ENCODE data around the gene PSME3. TPM values are rescaled to one million over a fixed set of nuclear protein-coding genes. Genes with fewer than 3 reads are reported as not detected.
A peak's percentile ranks its signal among the peaks of the same experiment; 100 is the strongest.
"Not testable (repeated sequence)": the region's sequence is repeated elsewhere in the genome, so short reads cannot be mapped to it uniquely, and the experiment has no call there.

Gene PSME3
- total RNA-seq, 2 donors from 2014 or later: 41.2 to 51.6 TPM

GRCh38 chr17:42848093-42848492 is 14.9 kb downstream of the PSME3 start:
- ATAC-seq: no peak
- 51 to 64% methylated on average over 3 of the region's 3 CpGs for WGBS, 2 donors
- peaks cover 14% of the 10 kb centered on the region for H3K4me1 ChIP-seq
- no peaks in the 10 kb centered on the region for H3K27me3 ChIP-seq
- intact Hi-C loops (cut with DNase I): loop anchor here (5.0 kb wide), 1 partner anchor 84 kb away; no protein-coding TSS in a partner anchor
- H3K9me3 ChIP-seq: no peaks in the 10 kb centered on the region
- no peak overlapping the region for H3K4me3 ChIP-seq
- TF ChIP-seq POLR2A (IDR thresholded peaks at IDR 0.05) (no peak), CTCF (IDR thresholded peaks at IDR 0.05) (no peak)
- H3K27ac ChIP-seq: no peak overlapping the region
- peaks cover 7 to 10% of the 10 kb centered on the region in 2 donors for H3K36me3 ChIP-seq (replicated peaks in 1 of 2; ENCODE audit: insufficient read depth in 1 of 2, low read depth in 2 of 2)
- DNase-seq: peak in 1 of 4 donors; percentile 5

GRCh38 chr17:42849031-42849430 is 15.8 kb downstream of the PSME3 start:
- WGBS, 2 donors: 75% methylated on average over 9 of the region's 9 CpGs; no CpG with 5 or more reads in 1 of the 2 donors
- H3K36me3 ChIP-seq (replicated peaks in 1 of 2; ENCODE audit: insufficient read depth in 1 of 2, low read depth in 2 of 2): peaks cover 7 to 9% of the 10 kb centered on the region in 2 donors
- intact Hi-C loops (cut with DNase I): loop anchor here (5.0 kb wide), 1 partner anchor 83 kb away; no protein-coding TSS in a partner anchor
- DNase-seq: no peak
- no peaks in the 10 kb centered on the region for H3K9me3 ChIP-seq
- no peaks in the 10 kb centered on the region for H3K27me3 ChIP-seq
- no peak overlapping the region for H3K4me3 ChIP-seq
- ATAC-seq: no peak
- peaks cover 14% of the 10 kb centered on the region for H3K4me1 ChIP-seq
- TF ChIP-seq POLR2A (IDR thresholded peaks at IDR 0.05) (no peak), CTCF (IDR thresholded peaks at IDR 0.05) (no peak)
- H3K27ac ChIP-seq: no peak overlapping the region

GRCh38 chr17:42849451-42850181 is 16.4 kb downstream of the PSME3 start:
- TF ChIP-seq CTCF (IDR thresholded peaks at IDR 0.05) (no peak), POLR2A (IDR thresholded peaks at IDR 0.05) (no peak)
- ATAC-seq (no peak), DNase-seq (peak in 1 of 4 donors; percentile 32)
- Histone ChIP-seq H3K4me3 (no peak overlapping the region), H3K4me1 (peaks cover 14% of the 10 kb centered on the region), H3K36me3 (replicated peaks in 1 of 2; ENCODE audit: insufficient read depth in 1 of 2, low read depth in 2 of 2) (peaks cover 6 to 9% of the 10 kb centered on the region in 2 donors), H3K27me3 (no peaks in the 10 kb centered on the region), H3K27ac (no peak overlapping the region), H3K9me3 (no peaks in the 10 kb centered on the region)
- intact Hi-C loops (cut with DNase I): loop anchor here (5.0 kb wide), 1 partner anchor 83 kb away; no protein-coding TSS in a partner anchor
- 37 to 38% methylated on average over 5 to 8 of the region's 8 CpGs for WGBS, 2 donors

- ATAC-seq: peak; percentile 53
- Histone ChIP-seq H3K27ac (no peak within 1 kb of the TSS), H3K4me3 (no peak within 1 kb of the TSS), H3K36me3 (replicated peaks in 1 of 2; ENCODE audit: insufficient read depth in 1 of 2, low read depth in 2 of 2) (no peaks in the 10 kb centered on the region), H3K27me3 (no peaks in the 10 kb centered on the region), H3K4me1 (peaks cover 14% of the 10 kb centered on the region), H3K9me3 (no peaks in the 10 kb centered on the region)
- intact Hi-C loops (cut with DNase I): no loop called here
- 40 to 43% methylated on average over 5 to 9 of the region's 9 CpGs for WGBS, 2 donors
- peak in 1 of 4 donors; percentile 26 for DNase-seq
- TF ChIP-seq CTCF (IDR thresholded peaks at IDR 0.05): no peak
- TF ChIP-seq POLR2A (IDR thresholded peaks at IDR 0.05): no peak
Measured at GRCh38 chr17:42850954-42851353, 17.8 kb downstream of the PSME3 start, which contains the start of gene AOC3. Gene AOC3 (plus strand): TSS chr17:42851199. CDS start chr17:42851344, 145 bp downstream.

- H3K4me1 ChIP-seq: peaks cover 12% of the 10 kb centered on the region
- H3K27me3 ChIP-seq; H3K27ac ChIP-seq; H3K4me3 ChIP-seq; intact Hi-C loops (cut with DNase I); H3K9me3 ChIP-seq; H3K36me3 ChIP-seq (replicated peaks in 1 of 2; ENCODE audit: insufficient read depth in 1 of 2, low read depth in 2 of 2); DNase-seq; ATAC-seq: not testable (repeated sequence)
- 60 to 81% methylated on average over 1 to 4 of the region's 28 CpGs for WGBS, 2 donors
Measured at GRCh38 chr17:42851371-42852240, 18.4 kb downstream of the PSME3 start.

All from body of pancreas (tissue), 4 donors.